RKO (cell line): ENCODE data around the gene PPARG.
"Not testable (repeated sequence)": the region's sequence is repeated elsewhere in the genome, so short reads cannot be mapped to it uniquely, and the experiment has no call there.

Source experiments
- DNase-seq: peaks from one replicate; pipeline ENCODE4 v3.0.0-alpha.2; 2016; ENCODE audit warnings: low spot score

Gene PPARG

DNA sequence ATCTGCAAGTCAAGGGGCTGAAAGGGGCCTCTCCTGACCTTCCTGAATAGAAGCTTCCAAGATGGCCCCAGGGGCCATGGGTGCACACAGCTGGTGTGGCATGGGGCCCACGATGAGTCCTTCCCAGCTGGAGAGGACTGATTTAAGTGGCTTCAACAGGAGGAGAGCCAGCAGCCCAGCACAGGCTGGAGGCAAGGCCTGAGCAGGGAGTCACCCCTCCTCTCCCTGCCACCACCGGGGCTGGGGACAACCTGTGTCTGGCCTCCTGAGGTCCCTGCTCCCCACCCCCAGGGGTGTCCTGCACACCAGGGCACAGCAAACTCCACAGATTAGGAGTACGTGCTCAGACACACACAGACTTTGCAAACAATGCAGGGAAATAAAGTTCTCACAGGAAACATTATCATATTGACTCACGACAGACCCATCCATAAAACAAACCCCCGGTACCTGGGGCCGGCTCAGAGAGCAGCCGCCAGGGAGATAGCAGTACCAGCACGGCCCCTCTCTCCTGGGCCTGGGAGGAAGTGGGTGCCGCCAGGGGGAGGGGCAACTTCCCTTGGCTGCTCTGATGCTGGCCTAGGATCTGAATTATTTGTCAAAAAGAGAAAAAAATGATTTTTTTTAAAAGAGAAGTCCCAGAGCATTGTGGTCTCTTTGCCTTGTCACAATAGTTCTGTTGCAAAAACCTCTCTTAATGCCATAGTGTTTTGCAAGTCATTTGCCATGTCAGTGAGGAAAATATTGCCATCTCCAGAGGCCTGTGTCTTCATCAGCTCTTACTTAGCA, 173.5 kb downstream of the PPARG start:
- DNase-seq, result no peak

DNA sequence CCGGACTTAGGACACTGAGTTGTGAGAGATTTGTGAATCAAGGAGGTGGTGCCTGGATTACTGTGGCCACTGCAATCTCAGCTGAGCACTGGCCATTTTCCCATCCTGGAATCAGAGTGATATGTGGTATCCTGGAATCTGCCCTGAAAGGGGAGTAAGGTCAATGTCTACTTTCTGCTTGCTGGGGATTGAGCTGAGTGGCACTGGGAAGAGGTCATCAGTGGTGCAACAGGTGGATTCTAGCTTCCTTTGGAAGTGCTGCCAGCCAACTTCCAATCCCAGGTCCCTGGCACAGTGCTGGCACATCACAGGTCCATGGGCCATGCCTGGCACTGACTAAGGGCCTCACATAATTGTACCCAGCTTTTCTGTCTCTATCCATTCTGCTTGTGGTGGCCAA, 174.8 kb downstream of the PPARG start:
- DNase-seq, result no peak

DNA sequence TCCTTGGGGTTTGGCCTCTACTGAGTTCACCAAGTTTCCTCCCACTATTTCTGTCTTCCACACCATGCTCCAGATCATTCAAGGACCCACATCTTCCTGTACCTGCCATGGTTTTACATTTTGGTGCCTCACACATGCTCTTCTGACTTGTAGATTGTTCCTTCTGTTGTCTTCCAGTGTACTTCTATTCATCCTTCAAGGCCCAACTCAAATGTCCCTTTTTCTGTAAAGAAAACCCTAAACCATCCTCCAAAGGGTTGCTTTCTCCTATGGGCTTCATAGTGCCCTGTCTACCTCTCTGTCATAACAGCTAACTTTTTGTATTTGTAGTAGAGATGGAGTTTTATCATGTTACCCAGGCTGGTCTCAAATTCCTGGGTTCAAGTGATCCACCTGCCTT, 175.3 kb downstream of the PPARG start:
- no peak for DNase-seq

DNA sequence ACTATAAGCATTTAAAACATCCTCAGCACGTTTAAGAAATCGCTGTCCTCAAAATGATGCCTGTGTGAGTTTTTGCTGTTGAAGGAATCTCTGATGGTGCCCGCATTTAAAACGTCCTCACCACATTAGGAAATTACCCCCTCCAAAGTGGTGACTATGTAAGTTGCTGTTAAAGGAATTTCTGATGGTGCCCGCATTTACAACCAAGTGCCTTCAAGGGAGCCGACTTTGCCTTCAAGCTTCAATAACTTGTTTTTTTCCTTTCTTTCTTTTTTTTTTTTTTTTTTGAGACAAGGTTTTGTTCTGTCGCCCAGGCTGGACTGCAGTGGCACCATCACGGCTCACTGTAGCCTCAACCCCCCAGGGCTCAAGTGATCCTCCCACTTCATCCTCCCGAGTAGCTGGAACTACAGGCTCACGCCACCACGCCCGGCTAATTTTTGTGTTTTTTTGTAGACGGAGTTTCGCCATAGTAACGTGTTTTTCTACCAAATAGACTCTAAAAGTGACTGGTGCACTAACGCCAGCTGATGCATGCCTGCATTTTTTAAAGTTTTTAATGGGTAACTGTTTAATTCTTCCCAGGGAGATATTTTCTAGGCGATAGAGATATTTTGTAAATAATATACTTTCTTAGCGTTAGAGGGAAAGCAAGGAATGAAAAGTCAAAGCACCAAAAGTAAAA, 176.4 kb downstream of the PPARG start:
- no peak for DNase-seq

DNA sequence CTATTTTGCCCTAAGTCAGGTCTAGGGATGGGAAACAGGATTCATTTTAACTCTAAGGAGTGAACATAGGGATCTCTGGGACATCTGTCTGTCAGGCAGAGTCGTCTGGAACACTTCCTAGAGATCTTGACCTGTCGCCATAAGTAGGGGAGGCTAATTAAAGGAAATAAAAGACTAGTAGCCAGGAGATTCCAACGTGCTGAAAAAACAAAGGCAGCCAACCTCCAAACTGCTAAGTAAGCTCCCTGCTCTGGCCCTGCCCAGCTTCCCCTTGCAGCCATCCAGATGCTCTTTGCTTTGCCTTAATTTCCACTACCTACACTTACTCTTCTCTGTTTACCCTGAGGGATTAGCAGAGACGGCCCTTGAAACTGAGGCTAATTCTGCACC, 177.0 kb downstream of the PPARG start:
- no peak for DNase-seq

DNA sequence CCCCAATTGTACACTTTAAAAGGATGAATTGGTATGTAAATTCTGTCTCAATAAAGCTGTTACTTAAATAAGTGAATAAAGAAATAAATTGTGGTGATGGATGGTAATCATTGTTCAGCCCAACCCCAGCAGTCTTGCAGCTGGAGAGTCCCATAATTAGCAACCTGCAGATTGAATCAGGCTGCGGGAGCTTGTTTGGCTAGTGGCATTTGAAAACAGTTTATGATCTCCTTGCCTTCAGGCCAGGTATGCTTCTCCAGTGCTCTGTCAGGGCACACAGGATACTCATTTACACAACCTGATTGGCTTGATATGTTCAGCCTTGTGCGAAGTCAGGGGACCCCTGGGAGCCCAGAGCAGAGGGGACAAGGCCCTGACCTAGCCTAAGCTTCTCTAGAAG, 178.9 kb downstream of the PPARG start:
- DNase-seq, result no peak

DNA sequence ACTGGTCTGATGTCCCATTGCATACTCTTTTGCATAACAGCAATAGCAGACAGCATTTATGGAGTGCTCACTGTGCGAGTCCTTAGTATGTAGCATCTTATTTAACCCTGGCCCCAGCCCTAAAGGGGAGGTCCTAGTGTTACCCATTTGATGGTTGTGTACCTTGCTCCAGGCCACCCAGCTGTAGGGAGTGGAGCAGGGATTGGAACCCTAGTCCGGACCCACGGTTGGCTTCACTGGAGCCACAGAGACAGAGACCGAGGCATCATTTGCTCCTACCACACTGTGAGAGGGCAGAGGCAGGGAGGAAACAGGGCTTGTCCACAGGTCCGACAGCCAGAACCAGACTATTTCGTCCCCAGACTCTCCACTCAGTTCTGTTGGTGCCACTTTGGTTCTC, 179.4 kb downstream of the PPARG start:
- DNase-seq, result no peak

DNA sequence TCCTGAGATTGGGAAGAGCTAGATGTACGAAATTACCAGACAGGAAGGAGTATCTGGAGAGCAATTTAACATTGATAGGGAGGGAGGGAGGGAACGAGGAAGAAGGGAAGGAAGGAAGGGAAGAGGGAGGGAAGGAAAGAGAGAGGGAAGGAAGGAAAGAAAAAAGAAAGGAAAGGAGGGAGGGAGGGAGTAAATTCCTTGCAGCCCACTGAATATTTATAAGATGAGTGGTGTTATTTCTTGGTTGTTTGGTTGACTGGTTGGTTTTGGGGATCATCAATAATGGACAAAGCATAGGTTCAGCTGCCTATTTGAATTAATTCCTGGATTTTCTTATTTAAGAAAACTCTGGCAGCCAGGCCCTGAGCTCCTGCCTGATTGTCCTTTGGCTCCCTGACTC, 179.9 kb downstream of the PPARG start:
- DNase-seq, result no peak

DNA sequence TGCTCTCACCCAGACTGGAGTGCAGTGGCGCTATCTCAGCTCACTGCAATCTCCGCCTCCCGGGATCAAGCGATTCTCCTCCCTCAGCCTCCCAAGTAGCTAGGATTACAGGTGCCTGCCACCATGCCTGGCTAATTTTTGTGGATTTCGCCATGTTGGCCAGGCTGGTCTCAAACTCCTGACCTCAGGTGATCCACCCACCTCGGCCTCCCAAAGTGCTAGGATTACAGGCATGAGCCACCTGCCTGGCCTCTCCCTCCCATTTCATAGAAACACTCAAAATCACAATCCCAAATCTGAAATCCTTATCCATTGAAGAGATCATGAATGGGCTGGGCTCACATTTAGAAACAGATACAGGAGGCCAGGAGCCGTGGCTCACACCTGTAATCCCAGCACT, 180.4 kb downstream of the PPARG start:
- not testable (repeated sequence) for DNase-seq

DNA sequence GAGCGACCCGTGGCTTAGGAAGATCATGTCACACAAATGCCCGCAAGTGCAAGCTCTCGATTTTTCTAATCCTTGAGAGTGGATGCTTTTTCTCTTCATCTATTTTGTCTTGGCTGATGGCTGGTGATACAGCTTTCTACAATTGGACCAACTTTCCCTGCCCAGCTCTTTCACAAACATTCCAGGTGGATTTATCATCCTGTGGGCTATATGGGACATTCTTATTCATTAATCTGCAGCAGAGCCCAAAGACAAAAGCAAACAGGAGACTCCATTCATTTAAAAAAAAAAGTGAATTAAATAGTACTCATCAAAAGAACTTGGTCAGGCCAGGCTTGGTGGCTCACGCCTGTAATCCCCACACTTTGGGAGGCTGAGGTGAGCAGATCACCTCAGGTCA, 181.2 kb downstream of the PPARG start:
- DNase-seq, result no peak

DNA sequence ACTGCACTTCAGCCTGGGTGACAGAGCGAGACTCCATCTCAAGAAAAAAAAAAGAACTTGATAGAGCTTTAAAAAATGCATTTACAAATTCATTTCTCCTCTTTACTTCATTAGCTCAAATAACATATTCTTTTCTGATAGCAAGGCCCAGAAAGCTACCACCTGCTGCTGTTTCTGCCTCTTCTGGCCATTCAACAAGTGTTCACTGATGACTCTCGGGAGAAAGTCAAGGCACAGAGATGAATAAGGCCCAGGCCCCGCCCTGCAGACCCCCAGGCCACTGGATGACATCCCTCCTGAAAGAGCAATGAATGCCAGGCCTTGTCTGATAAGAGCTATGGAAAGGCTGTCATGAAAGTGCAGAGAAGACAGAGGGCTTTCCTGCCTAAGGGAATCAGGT, 181.8 kb downstream of the PPARG start:
- no peak for DNase-seq

DNA sequence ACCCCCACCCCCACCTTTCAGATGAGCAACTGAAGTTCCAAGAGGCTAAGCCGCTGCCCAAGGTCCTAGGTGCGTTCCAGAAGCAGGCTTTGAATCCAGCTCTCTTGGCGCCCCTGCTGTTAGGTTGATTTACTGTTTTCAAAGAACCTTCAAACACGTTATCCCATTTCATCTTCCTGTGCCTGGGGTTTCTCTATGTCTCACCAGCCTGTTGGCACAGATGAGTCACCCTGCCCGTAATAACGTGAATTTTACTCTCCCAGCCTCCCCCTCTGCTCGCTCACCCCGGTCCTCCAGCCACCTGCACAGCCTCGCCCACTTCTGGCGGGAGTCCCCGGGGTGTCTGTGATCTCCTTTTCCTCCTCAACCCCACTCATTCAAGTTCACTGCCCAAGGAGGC, 182.4 kb downstream of the PPARG start:
- DNase-seq, result peak; percentile 50

DNA sequence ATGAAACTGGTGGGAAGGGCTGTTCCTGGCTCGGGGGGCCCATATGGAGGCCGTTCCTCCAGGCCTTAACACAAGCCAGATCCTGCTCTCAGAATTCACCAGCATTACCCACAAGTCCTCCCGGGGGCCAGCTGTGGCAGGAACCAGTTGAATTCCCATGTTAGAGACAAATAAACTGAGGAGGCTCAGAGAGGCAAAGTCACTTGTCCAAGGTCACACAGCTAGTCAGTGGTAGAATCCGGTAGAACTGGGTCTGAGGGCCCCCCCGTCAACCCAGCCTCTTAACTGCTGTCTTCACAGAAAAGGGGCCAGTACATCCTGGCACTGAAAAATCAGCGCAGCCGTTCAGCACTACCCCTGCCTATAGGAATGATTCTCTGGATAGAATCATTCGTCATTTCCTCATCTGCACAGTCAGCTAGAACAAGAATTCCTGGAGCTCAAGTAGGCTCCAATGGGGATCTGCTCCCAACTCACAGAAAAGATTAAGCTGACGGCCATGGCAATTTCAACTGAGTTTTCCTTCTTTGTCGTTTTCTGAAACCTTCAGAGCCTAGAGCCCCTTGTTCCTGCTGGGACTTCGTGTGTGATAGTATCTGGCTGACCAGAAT, 183.2 kb downstream of the PPARG start:
- DNase-seq, result no peak

DNA sequence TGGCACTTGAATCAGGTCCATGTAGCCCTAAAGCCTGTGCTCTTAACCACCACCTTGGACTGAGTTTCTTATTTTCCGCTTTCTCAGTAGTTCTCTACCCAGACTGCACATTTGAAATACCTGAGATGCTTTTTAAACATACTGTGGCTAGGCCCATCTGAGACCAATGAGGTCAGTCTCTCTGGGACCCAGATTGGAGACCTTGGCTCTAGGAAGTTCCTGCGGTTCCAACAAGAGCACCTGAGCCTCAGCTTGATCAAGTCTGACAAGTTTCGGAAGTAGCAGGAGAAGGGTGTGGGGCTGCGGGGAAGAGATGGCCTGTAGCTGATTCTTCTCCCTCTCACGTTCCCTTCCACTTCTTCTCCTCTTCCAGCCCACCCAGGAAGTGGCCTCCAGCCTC, 183.9 kb downstream of the PPARG start:
- DNase-seq, result no peak

DNA sequence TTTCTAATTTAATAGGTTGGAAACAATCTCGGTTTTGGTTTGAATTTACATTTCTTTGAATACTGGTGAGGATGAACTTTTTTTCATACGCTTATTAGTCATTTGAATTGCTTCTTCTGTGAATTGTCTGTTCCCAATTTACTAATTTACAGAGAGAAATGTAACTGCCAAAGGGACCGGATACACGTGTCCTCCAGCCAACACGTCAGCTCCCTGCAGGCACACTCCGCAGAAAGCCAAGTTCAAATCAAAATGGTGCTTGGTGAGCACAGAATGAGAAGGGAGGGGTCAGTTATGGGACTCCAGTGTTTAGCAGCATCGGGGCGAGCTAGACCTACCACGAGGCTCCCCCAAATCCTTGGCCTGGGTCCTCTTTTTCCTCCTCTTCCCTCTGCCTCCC, 184.6 kb downstream of the PPARG start:
- DNase-seq, result no peak

DNA sequence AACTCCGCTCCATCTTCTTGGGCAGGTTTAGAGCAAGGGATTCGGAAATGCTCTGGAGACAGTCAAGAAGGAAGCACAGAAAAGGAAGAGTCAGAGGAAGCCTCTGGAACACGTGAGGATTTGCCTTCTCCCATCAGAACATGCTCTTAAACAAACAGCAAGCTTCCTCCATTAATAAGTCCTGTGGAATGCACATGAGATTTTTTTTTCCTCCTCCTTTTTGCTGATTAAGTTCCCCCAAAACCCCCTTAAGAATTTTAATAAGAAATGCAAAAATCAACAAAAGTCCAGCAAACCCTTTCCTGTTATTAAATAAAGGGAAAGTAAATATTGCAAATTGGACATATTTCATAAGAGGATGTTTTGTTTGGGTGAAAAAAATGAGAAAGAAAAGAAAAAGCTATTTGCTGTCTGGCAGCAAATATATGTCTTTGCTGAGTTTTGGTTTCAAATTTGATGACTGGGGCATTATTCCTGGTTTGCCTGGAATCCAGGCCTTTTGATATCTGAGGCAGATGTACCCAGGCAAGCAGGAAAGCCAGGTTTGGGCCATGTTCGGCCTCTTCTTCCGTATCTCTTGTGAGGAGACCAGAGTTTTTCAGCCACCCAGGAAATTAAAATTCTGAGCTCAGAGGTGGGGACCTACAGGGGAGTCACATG, 187.5 kb downstream of the PPARG start:
- no peak for DNase-seq

DNA sequence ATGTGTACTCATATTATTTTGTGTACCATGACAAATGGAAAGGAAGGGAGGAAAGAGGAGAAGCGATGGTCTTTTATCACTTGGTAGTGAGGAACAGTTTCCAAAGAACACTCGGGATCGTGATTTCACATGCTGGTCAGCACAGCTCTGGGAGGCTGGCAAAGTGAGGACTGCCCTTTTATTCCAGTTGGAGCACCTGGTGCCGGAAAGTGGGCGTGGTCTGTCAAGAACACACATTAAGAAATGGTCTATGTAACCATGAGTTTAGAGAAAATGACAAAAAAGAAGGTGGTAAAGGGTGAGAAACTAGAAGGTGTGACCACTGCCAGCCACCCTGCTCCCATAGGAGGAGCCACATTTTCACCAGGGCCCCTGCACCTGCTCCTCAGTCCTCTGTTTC, 188.4 kb downstream of the PPARG start:
- DNase-seq, result no peak

DNA sequence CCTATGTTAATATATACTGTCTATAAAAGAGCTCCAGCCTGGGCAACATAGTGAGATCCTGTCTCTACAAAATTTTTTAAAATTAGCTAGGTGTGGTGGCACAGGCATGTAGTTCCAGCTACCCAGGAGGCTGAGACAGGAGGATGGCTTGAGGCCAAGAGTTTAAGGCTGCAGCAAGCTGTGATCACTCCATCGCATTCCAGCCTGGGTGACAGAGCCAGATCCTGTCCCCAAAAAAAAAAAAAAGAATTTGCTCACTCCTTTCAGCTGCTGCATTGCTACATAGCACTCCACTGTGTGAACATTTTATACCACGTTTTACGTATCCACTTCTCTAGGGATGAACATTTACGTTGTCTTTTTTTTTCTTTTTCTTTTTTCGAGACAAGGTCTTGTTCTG, 189.5 kb downstream of the PPARG start:
- no peak for DNase-seq

DNA sequence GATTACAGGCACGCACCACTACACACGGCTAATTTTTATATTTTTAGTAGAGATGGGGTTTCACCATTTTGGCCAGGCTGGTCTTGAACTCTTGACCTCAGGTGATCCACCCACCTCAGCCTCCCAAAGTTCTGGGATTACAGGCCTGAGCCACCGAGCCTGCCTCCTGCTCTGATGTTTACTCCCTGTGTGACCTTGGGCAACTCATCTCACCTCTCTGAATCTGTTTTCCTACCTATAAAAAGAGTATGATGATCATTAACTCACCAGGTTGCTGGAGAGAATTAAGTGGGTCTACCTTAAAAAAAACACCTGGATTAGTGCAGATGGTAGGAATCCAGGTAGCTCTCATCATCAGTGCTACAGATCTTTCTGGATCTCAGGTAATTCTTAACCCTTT, 190.3 kb downstream of the PPARG start:
- not testable (repeated sequence) for DNase-seq

DNA sequence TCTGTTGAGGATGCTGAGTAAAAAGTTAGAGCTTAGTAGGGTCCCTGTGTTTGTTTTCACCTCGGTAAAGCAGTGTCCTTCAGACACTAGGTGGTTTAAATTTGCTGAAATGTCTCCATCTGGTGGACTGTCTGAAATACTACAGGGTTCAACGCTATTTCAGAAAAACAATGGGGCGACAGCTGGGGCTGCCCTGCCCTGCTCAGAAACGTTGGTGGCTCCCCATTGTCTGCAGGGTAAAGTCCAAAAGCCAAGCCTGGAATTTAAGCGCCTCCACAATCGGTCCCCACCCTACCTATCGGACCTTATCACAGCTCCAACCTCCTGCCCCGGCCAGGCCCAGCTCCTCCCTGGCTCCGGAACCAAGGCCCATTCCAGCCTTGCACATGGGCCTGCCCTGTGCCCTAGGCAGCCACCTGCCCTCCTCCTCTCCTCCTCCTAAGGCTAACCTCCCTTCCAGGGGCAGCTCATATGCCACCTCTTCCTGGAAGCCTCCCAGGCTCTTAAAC, 191.1 kb downstream of the PPARG start:
- DNase-seq, result peak; percentile 54

DNA sequence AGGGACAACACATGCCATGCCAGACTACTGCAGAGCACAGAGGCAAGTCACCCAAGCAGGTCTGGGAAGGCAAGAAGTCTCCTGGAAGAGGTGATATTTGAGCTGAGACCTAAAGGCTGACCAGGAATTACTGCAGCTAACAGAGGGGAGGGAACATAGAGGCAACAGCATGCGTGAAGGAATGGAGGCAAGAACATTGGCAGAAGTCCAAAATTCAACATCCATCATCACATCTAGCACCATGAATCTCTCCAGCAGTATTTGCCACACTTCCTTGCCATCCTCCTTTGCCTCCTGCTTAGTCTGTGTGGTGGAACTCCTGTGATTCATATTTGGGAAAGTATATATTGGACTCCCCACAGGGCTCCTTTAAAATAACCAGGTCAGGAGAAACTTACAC, 194.5 kb downstream of the PPARG start:
- DNase-seq, result peak; percentile 20

DNA sequence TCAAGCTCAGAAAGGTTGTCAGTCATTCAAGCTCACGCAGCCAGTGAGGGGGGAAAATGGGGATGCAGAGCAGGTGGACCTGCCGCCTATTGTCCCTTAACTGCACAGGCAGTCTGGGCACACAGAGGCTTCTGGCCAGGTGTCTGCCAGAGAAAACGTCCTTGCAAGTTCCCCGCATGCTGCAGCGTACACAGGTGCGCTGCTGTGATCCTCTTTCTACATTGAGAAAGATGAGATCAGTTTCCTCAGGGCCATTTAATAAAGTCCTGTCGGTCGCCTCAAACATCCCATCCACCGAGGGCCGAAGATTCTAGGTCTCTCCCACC, 195.0 kb downstream of the PPARG start:
- DNase-seq, result no peak
